K562 (cell line): ENCODE data around the gene CYSTM1. TPM values are rescaled to one million over a fixed set of nuclear protein-coding genes. Genes with fewer than 3 reads are reported as not detected.

Experiments used
- ATAC-seq: fragments of 200-7000 bp; cut with Tn5 transposase; 3 replicates; pipeline ENCODE4 v1.9.1; 2020; ENCODE audit warnings: moderate library complexity
- BruUV-seq: library from RNA; stranded (reverse); fragments of 400-500 nt; replicated peaks from 2 replicates; lab custom pipeline; 2021; lab: Mats Ljungman, UMichigan
- CTCF ChIA-PET: fragments of 300-600 bp; formaldehyde crosslinking; extraction: SDS; loops from one replicate; lab custom pipeline; 2021; ENCODE audit warnings: low intra/inter-chr PET ratio; lab: Yijun Ruan, JAX
- POLR2A ChIA-PET: fragments of 300-600, 350-650 bp; sonication (Branson Sonifier 250); formaldehyde crosslinking; extraction: SDS; loops from one replicate; lab custom pipeline; 2021; ENCODE audit warnings: antibody characterized with exemption, inconsistent platforms; lab: Yijun Ruan, JAX
- DNase-seq, 4 experiments: peaks; one replicate each; pipeline versions ENCODE4 v3.0.0 to v3.0.0-alpha.2; 2011 to 2018; ENCODE audit warnings: low spot score in 3 of 4, mixed read lengths in 3 of 4; ENCODE audit errors: extremely low read depth in 1 of 4
- FAIRE-seq: peaks from 2 replicates; lab custom pipeline; 2011; peaks lifted over from hg19 to GRCh38; lab: Jason Lieb, UNC
- H2AFZ ChIP-seq: 2 replicates; pipeline ENCODE4 v1.6.0; 2011; ENCODE audit warnings: low read depth, low read length, control low read depth, inconsistent platforms
- H3K27ac ChIP-seq: fragments of 200-600 bp; 3 replicates; pipeline ENCODE4 v1.8.0; 2011; ENCODE audit warnings: low read depth, mild to moderate bottlenecking, control low read depth, inconsistent platforms, low read length, moderate library complexity, mixed read lengths; ENCODE audit errors: extremely low read depth
- H3K27me3 ChIP-seq, 2 experiments: fragments of 300-600 bp in 1 of 2; 2 replicates in 1 of 2; 3 replicates in 1 of 2; pipeline versions ENCODE4 v1.6.0 to v1.8.0; 2011; ENCODE audit warnings: inconsistent platforms in 2 of 2, low read length in 2 of 2, mild to moderate bottlenecking in 1 of 2, mixed read lengths in 1 of 2, moderate library complexity in 1 of 2; ENCODE audit not compliant: control insufficient read depth in 2 of 2, insufficient read depth in 2 of 2
- H3K36me3 ChIP-seq: fragments of 300-600 bp; 3 replicates; pipeline ENCODE4 v1.8.0; 2011; ENCODE audit warnings: mild to moderate bottlenecking, low read length, inconsistent platforms; ENCODE audit not compliant: control insufficient read depth, insufficient read depth
- H3K4me1 ChIP-seq, 2 experiments: fragments of 200-600 bp in 1 of 2; replicated peaks in 1 of 2; 2 replicates in 1 of 2; 3 replicates in 1 of 2; pipeline versions ENCODE4 v1.5.1 to v1.8.0; 2011; ENCODE audit warnings: inconsistent platforms in 2 of 2, low read length in 2 of 2, mild to moderate bottlenecking in 1 of 2, mixed read lengths in 1 of 2, moderate library complexity in 1 of 2; ENCODE audit not compliant: control insufficient read depth in 2 of 2, insufficient read depth in 2 of 2
- H3K4me2 ChIP-seq: 2 replicates; pipeline ENCODE4 v1.6.1; 2011; ENCODE audit warnings: low read length, control low read depth, inconsistent platforms, mixed read lengths; ENCODE audit not compliant: insufficient read depth
- H3K4me3 ChIP-seq: fragments of 200-600 bp; sonication (generic), shearing (Covaris generic); 2 replicates; pipeline ENCODE4 v1.5.1; 2016; ENCODE audit warnings: control low read depth, inconsistent platforms
- H3K79me2 ChIP-seq: fragments of 200-600 bp; 3 replicates; pipeline ENCODE4 v1.8.0; 2011; ENCODE audit warnings: low read length, inconsistent platforms; ENCODE audit not compliant: control insufficient read depth, insufficient read depth
- H3K9ac ChIP-seq, 2 experiments: 2 replicates each; pipeline versions ENCODE4 v1.6.0 to v1.6.1; 2011; ENCODE audit warnings: low read depth in 2 of 2, low read length in 2 of 2, control low read depth in 1 of 2, inconsistent platforms in 1 of 2, mild to moderate bottlenecking in 1 of 2, mixed read lengths in 1 of 2; ENCODE audit not compliant: insufficient read depth in 1 of 2
- H3K9me1 ChIP-seq: one replicate; pipeline ENCODE4 v1.6.0; 2011; ENCODE audit warnings: inconsistent platforms, mild to moderate bottlenecking, low read length, moderate library complexity; ENCODE audit not compliant: control insufficient read depth, insufficient read depth
- H3K9me3 ChIP-seq: replicated peaks from 2 replicates; pipeline ENCODE4 v1.5.1; 2011; ENCODE audit warnings: low read depth, low read length, inconsistent platforms; ENCODE audit not compliant: control insufficient read depth, insufficient read depth
- H4K20me1 ChIP-seq: replicated peaks from 2 replicates; pipeline ENCODE4 v1.6.1; 2011; ENCODE audit warnings: low read length, inconsistent platforms, mixed read lengths; ENCODE audit not compliant: control insufficient read depth, insufficient read depth
- CREB5 ChIP-seq: fragments of 250-450 bp; sonication (Bioruptor Pico); IDR thresholded peaks from 2 replicates; pipeline ENCODE4 v1.5.0; 2020; ENCODE audit warnings: mild to moderate bottlenecking
- GATAD2B ChIP-seq: fragments of 450-650 bp; IDR thresholded peaks from 2 replicates; pipeline ENCODE4 v1.6.1; 2017; ENCODE audit warnings: mild to moderate bottlenecking, borderline replicate concordance
- SREBF2 ChIP-seq: sonication (generic); formaldehyde crosslinking; IDR thresholded peaks from 2 replicates; pipeline ENCODE4 v1.4.0; 2020; ENCODE audit warnings: mild to moderate bottlenecking, missing genetic modification reagents
- TOE1 ChIP-seq, 2 experiments: fragments of 450-650 bp in 1 of 2; sonication (generic) in 1 of 2; formaldehyde crosslinking in 1 of 2; IDR thresholded peaks; 2 replicates each; pipeline versions ENCODE4 v1.7.1 to v1.8.0; 2016 to 2022; ENCODE audit warnings: borderline replicate concordance in 2 of 2, mild to moderate bottlenecking in 2 of 2, antibody characterized with exemption in 1 of 2, inconsistent platforms in 1 of 2, low read depth in 1 of 2, missing genetic modification reagents in 1 of 2, moderate library complexity in 1 of 2
- U2AF1 ChIP-seq: fragments of 200-400 bp; formaldehyde crosslinking; optimal IDR thresholded peaks from 2 replicates; pipeline ENCODE3; 2017; ENCODE audit warnings: mild to moderate bottlenecking, low read depth, low read length, moderate library complexity
- XRCC3 ChIP-seq: fragments of 450-650 bp; IDR thresholded peaks from 2 replicates; pipeline ENCODE4 v1.6.1; 2017; ENCODE audit warnings: mild to moderate bottlenecking, moderate library complexity
- ZNF592 ChIP-seq: fragments of 450-650 bp; IDR thresholded peaks from 2 replicates; pipeline ENCODE4 v1.6.1; 2017; ENCODE audit warnings: antibody characterized with exemption, mild to moderate bottlenecking
- WGBS: fragments of 100-300 bp; shearing (Covaris generic); methylation state at CpG from one replicate; pipeline ENCODE4 v1.1.6; 2016; ENCODE audit warnings: low coverage, mixed read lengths; ENCODE audit not compliant: insufficient coverage; ENCODE audit errors: missing lambda C conversion rate; 5-methylcytosine and 5-hydroxymethylcytosine counted together
- in situ Hi-C: fragments of 300-500 bp; cut with MboI; formaldehyde crosslinking; loops from 4 replicates; pipeline ENCODE4 v1.15.0; 2018; ENCODE audit warnings: inconsistent platforms, mixed read lengths
- intact Hi-C: fragments of 100-400 bp; cut with micrococcal nuclease; formaldehyde crosslinking; loops from 2 replicates; pipeline ENCODE4 v1.14.2; 2022
- polyA plus RNA-seq, 8 experiments: library from polyadenylated mRNA; depleted of rRNA in 4 of 8; stranded (reverse) in 5 of 8; unstranded in 3 of 8; fragments of >200 nt; fragmentation: Nextera tagmentation in 2 of 8; fragmentation: Illumina TruSeq in 1 of 8; extraction: Ambion mirVana in 2 of 8; extraction: Trizol in 1 of 8; gene quantifications; 2 replicates each; pipeline versions ENCODE4 v1.2.1 to v1.2.3, GENCODE V29; 2011 to 2014; ENCODE audit warnings: inconsistent platforms in 1 of 8, missing spikeins in 1 of 8
- total RNA-seq, 7 experiments: library from RNA; depleted of rRNA in 6 of 7; stranded (reverse); fragments of >200 nt in 6 of 7; fragmentation: Illumina TruSeq in 2 of 7; extraction: Trizol in 2 of 7; gene quantifications; 2 replicates each; pipeline versions ENCODE4 v1.2.1 to v1.2.3, GENCODE V29; 2011 to 2021; ENCODE audit warnings: low replicate concordance in 1 of 7
- TF ChIP-seq, protein P1 (sequence below): fragments of 250-450 bp; sonication (Bioruptor Pico); IDR thresholded peaks from 2 replicates; pipeline ENCODE4 v1.8.0; 2022; ENCODE audit warnings: inconsistent platforms, mild to moderate bottlenecking, moderate library complexity, borderline replicate concordance
- TF ChIP-seq, protein P2 (sequence below): sonication (generic); formaldehyde crosslinking; IDR thresholded peaks from 2 replicates; pipeline ENCODE4 v1.8.1; 2023; ENCODE audit warnings: mild to moderate bottlenecking, missing genetic modification reagents, moderate library complexity
- TF ChIP-seq, protein P3 (sequence below): fragments of 200-800 bp; sonication (Bioruptor generic); IDR thresholded peaks from 2 replicates; pipeline ENCODE4 v1.6.1; 2017; ENCODE audit warnings: missing genetic modification characterization, missing compliant biosample characterization

CYSTM1 gene
- total and polyA plus RNA-seq, 9 of the 15 experiments (the other 6 are each of a cell fraction or from before 2014, with no cell fraction given) = 76.1 to 422 (median 108) TPM

- H3K27me3 ChIP-seq = no peaks in the 10 kb centered on the region
- no TSS peak for BruUV-seq
- H3K9ac ChIP-seq = no peak overlapping the region; a peak in 1 of 4 replicates
- FAIRE-seq (no peak), DNase-seq (no peak), ATAC-seq (no peak)
- H2AFZ ChIP-seq = no peak overlapping the region
- peaks cover 36 to 68% of the 10 kb centered on the region in 2 experiments for H3K4me1 ChIP-seq
- ChIA-PET POLR2A (interaction anchor here (0.7 to 2.9 kb wide), 6 partner anchors 9 to 1663 kb away, joined by 3 to 17 read pairs (median 6); partner anchors contain the start of gene PCDH1), CTCF (no interaction called here)
- H3K79me2 ChIP-seq = peaks cover 67% of the 10 kb centered on the region
- no peaks in the 10 kb centered on the region; the same call in 1 of the 2 replicates for H3K9me3 ChIP-seq
- TF ChIP-seq, protein P1, sequence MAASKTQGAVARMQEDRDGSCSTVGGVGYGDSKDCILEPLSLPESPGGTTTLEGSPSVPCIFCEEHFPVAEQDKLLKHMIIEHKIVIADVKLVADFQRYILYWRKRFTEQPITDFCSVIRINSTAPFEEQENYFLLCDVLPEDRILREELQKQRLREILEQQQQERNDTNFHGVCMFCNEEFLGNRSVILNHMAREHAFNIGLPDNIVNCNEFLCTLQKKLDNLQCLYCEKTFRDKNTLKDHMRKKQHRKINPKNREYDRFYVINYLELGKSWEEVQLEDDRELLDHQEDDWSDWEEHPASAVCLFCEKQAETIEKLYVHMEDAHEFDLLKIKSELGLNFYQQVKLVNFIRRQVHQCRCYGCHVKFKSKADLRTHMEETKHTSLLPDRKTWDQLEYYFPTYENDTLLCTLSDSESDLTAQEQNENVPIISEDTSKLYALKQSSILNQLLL = no peak
- TF ChIP-seq SREBF2 (no peak), U2AF1 (no peak), XRCC3 (no peak), TOE1 (IDR thresholded peaks at IDR 0.05; ENCODE audit: borderline replicate concordance) (no peak), TOE1 (CRISPR knock-in tag; IDR thresholded peaks at IDR 0.05; ENCODE audit: borderline replicate concordance, low read depth) (no peak), ZNF592 (no peak), CREB5 (CRISPR knock-in tag) (no peak), GATAD2B (no peak)
- TF ChIP-seq, protein P2, sequence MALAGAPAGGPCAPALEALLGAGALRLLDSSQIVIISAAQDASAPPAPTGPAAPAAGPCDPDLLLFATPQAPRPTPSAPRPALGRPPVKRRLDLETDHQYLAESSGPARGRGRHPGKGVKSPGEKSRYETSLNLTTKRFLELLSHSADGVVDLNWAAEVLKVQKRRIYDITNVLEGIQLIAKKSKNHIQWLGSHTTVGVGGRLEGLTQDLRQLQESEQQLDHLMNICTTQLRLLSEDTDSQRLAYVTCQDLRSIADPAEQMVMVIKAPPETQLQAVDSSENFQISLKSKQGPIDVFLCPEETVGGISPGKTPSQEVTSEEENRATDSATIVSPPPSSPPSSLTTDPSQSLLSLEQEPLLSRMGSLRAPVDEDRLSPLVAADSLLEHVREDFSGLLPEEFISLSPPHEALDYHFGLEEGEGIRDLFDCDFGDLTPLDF = no peak
- TF ChIP-seq, protein P3, sequence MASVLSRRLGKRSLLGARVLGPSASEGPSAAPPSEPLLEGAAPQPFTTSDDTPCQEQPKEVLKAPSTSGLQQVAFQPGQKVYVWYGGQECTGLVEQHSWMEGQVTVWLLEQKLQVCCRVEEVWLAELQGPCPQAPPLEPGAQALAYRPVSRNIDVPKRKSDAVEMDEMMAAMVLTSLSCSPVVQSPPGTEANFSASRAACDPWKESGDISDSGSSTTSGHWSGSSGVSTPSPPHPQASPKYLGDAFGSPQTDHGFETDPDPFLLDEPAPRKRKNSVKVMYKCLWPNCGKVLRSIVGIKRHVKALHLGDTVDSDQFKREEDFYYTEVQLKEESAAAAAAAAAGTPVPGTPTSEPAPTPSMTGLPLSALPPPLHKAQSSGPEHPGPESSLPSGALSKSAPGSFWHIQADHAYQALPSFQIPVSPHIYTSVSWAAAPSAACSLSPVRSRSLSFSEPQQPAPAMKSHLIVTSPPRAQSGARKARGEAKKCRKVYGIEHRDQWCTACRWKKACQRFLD (CRISPR knock-in tag) = no peak
- WGBS = 60% methylated on average over 1 of the region's 1 CpG
- H3K9me1 ChIP-seq = no peaks in the 10 kb centered on the region
- H3K4me2 ChIP-seq = no peak overlapping the region
- intact Hi-C loops = no loop called here
- peak overlapping the region; percentile 95; the same call in 1 of the 3 replicates for H3K27ac ChIP-seq
- no peak overlapping the region for H3K4me3 ChIP-seq
- in situ Hi-C loops = no loop called here
- H4K20me1 ChIP-seq = no peaks in the 10 kb centered on the region
- H3K36me3 ChIP-seq = peaks cover 20% of the 10 kb centered on the region
Observed at GRCh38 chr5:140215276-140215675, 40.3 kb downstream of the CYSTM1 start.
